AML-193 (cell line): ENCODE data around the gene PLEKHN1.

Experiments
- DNase-seq, 2 experiments: peaks; one replicate each; lab custom pipeline; 2025; lab: John Stamatoyannopoulos, UW

Gene PLEKHN1

DNA sequence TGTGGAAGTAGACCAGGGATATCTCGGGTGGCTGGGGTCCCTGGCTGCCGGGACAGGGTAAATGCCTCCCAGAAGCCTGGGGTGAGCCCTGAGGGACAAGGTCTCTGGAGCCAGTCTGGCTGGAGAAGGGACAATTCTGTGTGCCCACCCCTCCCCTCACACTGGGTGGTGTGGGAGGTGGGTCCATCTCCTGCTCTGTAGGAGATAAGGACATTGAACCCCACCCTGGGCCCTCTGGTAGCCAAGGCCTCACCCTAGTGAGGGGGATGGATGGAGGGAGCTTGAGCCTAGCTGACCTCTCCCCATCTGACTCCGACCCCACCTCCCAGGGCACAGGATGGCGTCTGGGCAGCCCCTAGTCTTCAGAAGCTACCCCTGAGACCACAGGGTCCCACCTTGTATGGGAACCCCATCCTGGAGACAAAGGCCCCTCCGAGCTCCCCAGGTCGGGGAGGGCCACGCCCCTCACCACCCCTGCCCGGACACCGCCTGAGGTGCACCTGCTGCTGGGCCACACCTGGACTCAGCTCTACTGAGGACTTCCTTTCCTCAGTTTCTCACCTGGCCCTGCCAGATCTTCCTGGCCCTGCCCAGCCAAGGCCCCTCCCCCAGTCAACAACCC, 58.0 kb downstream of the PLEKHN1 start:
- DNase-seq: no peak

DNA sequence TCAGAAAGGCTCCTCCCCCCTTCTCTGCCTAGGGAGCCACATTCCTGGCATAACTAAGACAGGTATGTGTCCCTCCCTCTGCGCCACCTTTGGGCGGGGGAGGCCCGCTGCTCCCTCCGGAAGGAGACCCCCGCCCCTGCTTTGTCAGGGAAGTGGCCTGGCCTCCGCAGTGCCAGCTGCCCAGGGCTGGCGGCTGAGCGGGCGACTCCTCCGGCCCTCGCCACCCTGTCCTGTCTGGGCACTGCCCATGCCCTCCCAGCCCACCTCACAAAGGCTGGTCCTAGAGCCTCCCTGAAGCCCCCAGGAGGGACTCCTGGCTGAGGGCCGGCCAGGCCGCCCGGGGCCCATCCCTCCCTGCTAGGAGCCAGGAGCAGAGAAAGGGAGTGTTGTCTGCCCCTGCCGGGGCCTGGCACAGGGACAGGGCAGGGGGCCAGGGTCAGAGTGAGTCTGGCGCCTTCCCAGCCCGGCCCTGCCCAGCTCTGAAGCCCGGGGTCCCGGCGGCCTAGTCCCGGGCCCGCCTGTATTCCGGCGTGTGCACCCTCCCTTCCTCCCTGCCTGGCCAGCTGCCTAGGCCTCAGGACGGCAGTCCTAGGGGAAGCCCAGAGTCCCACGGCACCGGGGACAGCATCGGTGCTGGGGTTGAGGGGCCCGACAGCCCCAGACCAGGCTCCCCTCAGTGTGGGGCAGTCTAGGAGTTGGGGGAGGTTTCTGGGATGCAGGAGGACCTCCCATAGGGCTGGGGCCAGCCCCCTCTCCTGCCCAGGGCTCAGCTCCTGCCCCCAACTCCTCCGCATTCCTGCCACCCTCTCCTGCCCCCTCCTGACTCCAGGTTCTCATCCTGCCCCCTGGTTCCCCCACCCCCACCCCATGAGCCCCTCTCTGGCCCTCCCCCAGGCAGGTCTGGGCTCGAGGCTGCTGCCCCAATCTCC, 58.8 kb downstream of the PLEKHN1 start:
- no peak for DNase-seq
